Testis (tissue), 3 donors: ENCODE results near the gene ABCC12. TPM values are rescaled to one million over a fixed set of nuclear protein-coding genes. Genes with fewer than 3 reads are reported as not detected.

Experiments used
- DNase-seq: peaks from one replicate; pipeline ENCODE4 v3.0.0-alpha.2; 2019
- H3K27ac ChIP-seq, 2 donors: fragments of 200-600 bp; sonication (generic); one replicate each; pipeline ENCODE4 v1.5.1; 2019
- H3K27me3 ChIP-seq: fragments of 200-600 bp; sonication (generic); one replicate; pipeline ENCODE4 v1.5.1; 2019
- H3K36me3 ChIP-seq: fragments of 200-600 bp; sonication (generic); one replicate; pipeline ENCODE4 v1.5.1; 2017; ENCODE audit warnings: low read depth; ENCODE audit errors: missing control alignments
- H3K4me1 ChIP-seq: fragments of 200-600 bp; sonication (generic); one replicate; pipeline ENCODE4 v1.5.1; 2019
- H3K4me3 ChIP-seq, 2 donors: fragments of 200-600 bp; sonication (generic); one replicate each; pipeline ENCODE4 v1.5.1; 2017 to 2019
- H3K9me3 ChIP-seq: fragments of 200-600 bp; sonication (generic); one replicate; pipeline ENCODE4 v1.5.1; 2017
- POLR2A ChIP-seq: fragments of 450-650 bp; IDR thresholded peaks from one replicate; pipeline ENCODE4 v1.6.1; 2017; ENCODE audit warnings: antibody characterized with exemption, mild to moderate bottlenecking, moderate library complexity
- WGBS, 2 donors: methylation state at CpG; one replicate each; pipeline ENCODE4 v1.1.5; 2018; 5-methylcytosine and 5-hydroxymethylcytosine counted together
- intact Hi-C: fragments of 100-400 bp; cut with DNase I; formaldehyde crosslinking; loops from one replicate; pipeline ENCODE4 v1.15.1; 2023; ENCODE audit warnings: low total_unique reads
- polyA plus RNA-seq: library from polyadenylated mRNA; stranded (reverse); fragments of 350-450 nt; fragmentation: Illumina TruSeq; extraction: RNeasy Lipid Tissue Mini Kit (QIAGEN cat#74804); gene quantifications from one replicate; pipeline ENCODE4 v1.2.3, GENCODE V29; 2014; ENCODE audit warnings: low read depth, low replicate concordance; ENCODE audit not compliant: insufficient read depth
- total RNA-seq, 2 donors: library from RNA; depleted of rRNA; stranded (reverse); fragments of >200 nt; gene quantifications; one replicate each; pipeline ENCODE4 v1.2.3, GENCODE V29; 2016
- TF ChIP-seq, protein P1 (sequence below), 3 experiments: fragments of 450-650 bp in 2 of 3; fragments of 200-600 bp in 1 of 3; sonication (generic) in 1 of 3; IDR thresholded peaks; one replicate each; pipeline ENCODE4 v1.5.1; 2016 to 2019; ENCODE audit warnings: antibody characterized with exemption in 3 of 3, mild to moderate bottlenecking in 2 of 3, moderate library complexity in 1 of 3

Gene ABCC12
- total and polyA plus RNA-seq, 3 donors from 2014 or later = 14.2 to 24.6 (median 18.3) TPM

DNA sequence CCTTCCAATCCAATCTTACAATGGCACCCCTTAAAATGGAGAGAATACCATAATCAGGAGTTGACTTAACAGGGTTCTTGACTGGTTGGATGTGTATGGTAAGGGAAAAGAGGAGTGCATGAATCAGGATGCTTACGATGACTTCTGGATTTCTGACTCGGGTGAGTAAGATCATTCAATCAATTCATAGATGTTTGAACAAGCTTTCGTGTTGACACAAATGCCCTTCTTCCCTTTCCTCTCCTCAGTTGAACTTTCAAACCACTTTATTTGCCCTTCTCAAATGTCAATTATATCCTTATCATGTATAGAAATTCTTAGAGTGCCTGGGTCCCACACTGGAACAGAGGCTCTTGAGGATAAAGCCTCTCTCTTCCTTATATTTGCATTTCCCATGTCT lies 25.9 kb downstream of the ABCC12 start:
- H3K27me3 ChIP-seq = no peaks in the 10 kb centered on the region
- H3K4me3 ChIP-seq = no peak overlapping the region
- DNase-seq = no peak
- WGBS, 2 donors = 90 to 96% methylated on average over 3 of the region's 3 CpGs
- intact Hi-C loops = no loop called here
- TF ChIP-seq, protein P1, sequence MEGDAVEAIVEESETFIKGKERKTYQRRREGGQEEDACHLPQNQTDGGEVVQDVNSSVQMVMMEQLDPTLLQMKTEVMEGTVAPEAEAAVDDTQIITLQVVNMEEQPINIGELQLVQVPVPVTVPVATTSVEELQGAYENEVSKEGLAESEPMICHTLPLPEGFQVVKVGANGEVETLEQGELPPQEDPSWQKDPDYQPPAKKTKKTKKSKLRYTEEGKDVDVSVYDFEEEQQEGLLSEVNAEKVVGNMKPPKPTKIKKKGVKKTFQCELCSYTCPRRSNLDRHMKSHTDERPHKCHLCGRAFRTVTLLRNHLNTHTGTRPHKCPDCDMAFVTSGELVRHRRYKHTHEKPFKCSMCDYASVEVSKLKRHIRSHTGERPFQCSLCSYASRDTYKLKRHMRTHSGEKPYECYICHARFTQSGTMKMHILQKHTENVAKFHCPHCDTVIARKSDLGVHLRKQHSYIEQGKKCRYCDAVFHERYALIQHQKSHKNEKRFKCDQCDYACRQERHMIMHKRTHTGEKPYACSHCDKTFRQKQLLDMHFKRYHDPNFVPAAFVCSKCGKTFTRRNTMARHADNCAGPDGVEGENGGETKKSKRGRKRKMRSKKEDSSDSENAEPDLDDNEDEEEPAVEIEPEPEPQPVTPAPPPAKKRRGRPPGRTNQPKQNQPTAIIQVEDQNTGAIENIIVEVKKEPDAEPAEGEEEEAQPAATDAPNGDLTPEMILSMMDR (IDR thresholded peaks at IDR 0.05) = no peak
- TF ChIP-seq POLR2A = no peak
- H3K27ac ChIP-seq = no peak overlapping the region
- no peaks in the 10 kb centered on the region for H3K4me1 ChIP-seq
- H3K9me3 ChIP-seq = no peaks in the 10 kb centered on the region
- no peaks in the 10 kb centered on the region for H3K36me3 ChIP-seq

DNA sequence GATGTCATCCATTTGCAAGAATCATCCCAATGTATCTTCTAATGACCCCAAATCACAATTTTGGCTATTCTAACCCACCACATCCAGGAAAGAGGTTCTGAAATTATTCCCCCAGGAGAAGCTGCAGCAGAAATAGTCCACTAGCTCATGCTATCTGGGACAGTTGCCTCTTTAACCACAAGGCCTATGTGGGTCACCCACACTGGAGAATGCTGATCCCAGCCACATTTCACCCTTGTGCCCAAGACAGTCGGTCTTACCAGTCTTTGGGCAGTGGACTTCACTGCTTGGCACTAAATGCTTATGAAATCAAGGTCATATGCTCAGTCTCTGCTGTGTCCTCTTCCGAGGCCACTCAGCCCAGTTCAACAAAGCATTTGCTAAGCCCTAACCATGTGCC lies 27.0 kb downstream of the ABCC12 start:
- DNase-seq = no peak
- TF ChIP-seq, protein P1 (IDR thresholded peaks at IDR 0.05) = no peak
- no peak for TF ChIP-seq POLR2A
- no peaks in the 10 kb centered on the region for H3K4me1 ChIP-seq
- no peak overlapping the region for H3K27ac ChIP-seq
- intact Hi-C loops = no loop called here
- H3K9me3 ChIP-seq = no peaks in the 10 kb centered on the region
- WGBS, 2 donors = 55 to 58% methylated on average over 2 of the region's 2 CpGs
- no peaks in the 10 kb centered on the region for H3K27me3 ChIP-seq
- H3K4me3 ChIP-seq = no peak overlapping the region
- H3K36me3 ChIP-seq = no peaks in the 10 kb centered on the region

DNA sequence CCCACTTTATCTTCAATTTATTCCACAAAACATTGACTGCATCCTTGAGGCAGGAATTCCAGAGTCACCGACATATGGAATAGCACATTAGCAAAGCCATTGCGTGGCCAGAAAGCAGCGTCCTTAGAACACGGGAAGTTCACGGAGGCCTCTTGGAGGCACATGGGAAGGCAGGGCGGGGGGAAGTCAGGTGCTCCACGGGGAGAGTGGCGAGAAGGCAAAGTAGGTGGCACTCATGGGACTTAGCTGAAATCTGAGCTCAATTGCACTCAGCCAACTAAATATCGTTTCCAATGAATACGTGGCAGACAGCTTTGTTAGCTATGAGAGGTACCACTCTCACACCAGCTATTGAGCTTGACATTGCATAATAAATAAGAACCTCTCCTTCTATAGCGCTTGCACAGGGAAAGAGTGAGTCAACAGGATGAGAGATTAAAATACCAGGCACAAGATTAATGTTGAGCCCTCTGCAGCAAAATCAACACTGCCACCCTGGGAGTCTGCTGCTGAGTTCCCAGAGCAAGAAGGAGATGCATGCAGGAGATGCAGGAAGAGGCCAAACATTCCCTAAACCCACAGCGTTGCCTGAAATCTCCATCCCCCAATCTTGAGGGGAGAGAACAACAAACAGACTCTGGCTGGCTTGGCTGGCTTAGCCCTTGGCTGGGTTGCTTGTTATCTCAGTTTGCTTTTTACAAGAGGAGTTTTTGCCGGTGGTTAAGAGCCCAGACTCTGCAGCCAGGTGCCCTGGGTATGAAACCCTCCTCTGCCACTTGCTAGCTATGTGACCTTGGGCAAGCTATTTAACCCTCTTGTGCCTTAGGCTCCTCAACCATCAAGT lies 28.8 kb downstream of the ABCC12 start:
- TF ChIP-seq, protein P1 (IDR thresholded peaks at IDR 0.05) = no peak
- no peak for TF ChIP-seq POLR2A
- Histone ChIP-seq H3K4me3 (no peak overlapping the region), H3K9me3 (no peaks in the 10 kb centered on the region), H3K36me3 (no peaks in the 10 kb centered on the region), H3K27ac (no peak overlapping the region), H3K27me3 (no peaks in the 10 kb centered on the region), H3K4me1 (no peaks in the 10 kb centered on the region)
- no peak for DNase-seq
- intact Hi-C loops = no loop called here
- 74 to 81% methylated on average over 13 of the region's 13 CpGs for WGBS, 2 donors

DNA sequence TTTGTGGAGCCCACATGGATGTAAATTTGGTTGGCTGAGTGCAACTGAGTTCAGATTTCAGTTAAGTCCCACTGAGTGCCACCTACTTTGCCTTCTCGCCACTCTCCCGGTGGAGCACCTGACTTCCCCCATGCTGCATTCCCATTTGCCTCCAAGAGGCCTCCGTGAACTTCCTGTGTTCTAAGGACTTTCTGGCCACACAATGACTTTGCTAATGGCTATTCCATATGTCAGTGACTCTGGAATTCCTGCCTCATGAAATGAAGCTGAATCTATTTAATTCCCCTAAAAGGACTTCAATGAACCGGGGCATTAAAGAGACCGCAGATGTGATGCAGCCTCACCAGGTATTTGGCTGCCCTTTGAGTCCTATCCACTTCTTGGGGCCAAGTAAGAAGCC lies 29.9 kb downstream of the ABCC12 start:
- intact Hi-C loops = no loop called here
- WGBS, 2 donors = 85 to 96% methylated on average over 5 of the region's 5 CpGs
- H3K27me3 ChIP-seq = no peaks in the 10 kb centered on the region

More for the DNA sequence above, 29.9 kb downstream of the ABCC12 start:
- no peak for DNase-seq
- H3K4me1 ChIP-seq = no peaks in the 10 kb centered on the region
- no peak overlapping the region for H3K4me3 ChIP-seq
- no peaks in the 10 kb centered on the region for H3K9me3 ChIP-seq
- TF ChIP-seq POLR2A = no peak
- TF ChIP-seq, protein P1 (IDR thresholded peaks at IDR 0.05) = no peak
- H3K36me3 ChIP-seq = no peaks in the 10 kb centered on the region
- no peak overlapping the region for H3K27ac ChIP-seq
